Daoy (cell line): Measurements from ENCODE around the gene EDC4. TPM values are rescaled to one million over a fixed set of nuclear protein-coding genes. Genes with fewer than 3 reads are reported as not detected.
A peak's percentile ranks its signal among the peaks of the same experiment; 100 is the strongest.
"Not testable (repeated sequence)": the region's sequence is repeated elsewhere in the genome, so short reads cannot be mapped to it uniquely, and the experiment has no call there.

ENCODE experiments used
- DNase-seq: peaks from one replicate; pipeline ENCODE4 v3.0.0-alpha.2; 2015; ENCODE audit warnings: low read depth
- total RNA-seq: library from RNA; depleted of rRNA; stranded (reverse); fragments of >200 nt; shearing (Covaris generic); gene quantifications from 2 replicates; pipeline ENCODE4 v1.2.3, GENCODE V29; 2014

Gene EDC4
- total RNA-seq, 1 experiment from 2014 or later: 43.3 TPM

- peak; percentile 69 for DNase-seq
Observed at GRCh38 chr16:67847064-67847861, 25.6 kb upstream of the EDC4 start, which contains the start of gene CENPT. CENPT (minus strand) TSS chr16:67847693; CDS start chr16:67833859, 13,834 bp downstream.

GRCh38 chr16:67848118-67848517 lies 24.7 kb upstream of the EDC4 start:
- no peak for DNase-seq

- no peak for DNase-seq
Observed at GRCh38 chr16:67853670-67854069, 19.2 kb upstream of the EDC4 start.

GRCh38 chr16:67855789-67856188 lies 17.1 kb upstream of the EDC4 start:
- DNase-seq: no peak

GRCh38 chr16:67856927-67857546 lies 15.8 kb upstream of the EDC4 start:
- no peak for DNase-seq

GRCh38 chr16:67857547-67858233 lies 15.2 kb upstream of the EDC4 start:
- DNase-seq: peak; percentile 88

GRCh38 chr16:67858500-67858899 lies 14.4 kb upstream of the EDC4 start:
- DNase-seq: no peak

GRCh38 chr16:67860589-67861398 lies 12.1 kb upstream of the EDC4 start:
- DNase-seq: no peak

- no peak for DNase-seq
Observed at GRCh38 chr16:67861877-67862276, 11.0 kb upstream of the EDC4 start.

- no peak for DNase-seq
Observed at GRCh38 chr16:67862623-67863583, 9.9 kb upstream of the EDC4 start.

- not testable (repeated sequence) for DNase-seq
Observed at GRCh38 chr16:67864044-67864443, 8.8 kb upstream of the EDC4 start.

- DNase-seq: no peak
Observed at GRCh38 chr16:67864594-67864993, 8.3 kb upstream of the EDC4 start.

GRCh38 chr16:67865318-67865717 lies 7.5 kb upstream of the EDC4 start:
- peak; percentile 45 for DNase-seq

- no peak for DNase-seq
Observed at GRCh38 chr16:67868290-67868689, 4.6 kb upstream of the EDC4 start.

GRCh38 chr16:67869653-67870052 lies 3.2 kb upstream of the EDC4 start:
- DNase-seq: no peak

- DNase-seq: no peak
Observed at GRCh38 chr16:67871256-67871655, 1.6 kb upstream of the EDC4 start.

GRCh38 chr16:67872131-67872630 lies 671 bp upstream of the EDC4 start:
- no peak for DNase-seq

- no peak for DNase-seq
Observed at GRCh38 chr16:67873435-67874370, 851 bp downstream of the EDC4 start.

GRCh38 chr16:67874372-67874771 lies 1.5 kb downstream of the EDC4 start:
- no peak for DNase-seq
